Middle frontal gyrus (tissue), 1 donor: Measurements from ENCODE around the gene PRTG.
"Not testable (repeated sequence)": the region's sequence is repeated elsewhere in the genome, so short reads cannot be mapped to it uniquely, and the experiment has no call there.

Experiments
- DNase-seq: peaks from one replicate; pipeline ENCODE4 v3.0.0-alpha.2; 2015; ENCODE audit warnings: low spot score; ENCODE audit errors: extremely low spot score

The PRTG gene

DNA sequence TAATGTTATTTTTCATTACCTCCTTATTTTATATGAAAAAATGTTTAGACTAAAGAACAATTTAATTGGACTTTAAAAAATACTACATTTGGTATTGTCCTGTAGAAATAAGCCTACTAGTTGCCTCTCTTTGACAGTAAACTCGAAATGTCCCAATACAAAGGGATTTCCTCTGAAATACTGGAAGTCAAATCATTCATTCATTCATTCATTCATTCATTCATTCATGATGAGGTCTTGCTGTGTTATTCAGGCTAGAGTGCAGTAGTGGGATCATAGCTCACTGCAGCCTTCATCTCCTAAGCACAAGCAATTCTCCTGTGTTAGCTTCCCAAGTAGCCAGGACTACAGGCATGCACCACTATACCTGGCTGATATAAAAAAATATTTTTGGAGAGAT lies 104.2 kb downstream of the PRTG start:
- no peak for DNase-seq

DNA sequence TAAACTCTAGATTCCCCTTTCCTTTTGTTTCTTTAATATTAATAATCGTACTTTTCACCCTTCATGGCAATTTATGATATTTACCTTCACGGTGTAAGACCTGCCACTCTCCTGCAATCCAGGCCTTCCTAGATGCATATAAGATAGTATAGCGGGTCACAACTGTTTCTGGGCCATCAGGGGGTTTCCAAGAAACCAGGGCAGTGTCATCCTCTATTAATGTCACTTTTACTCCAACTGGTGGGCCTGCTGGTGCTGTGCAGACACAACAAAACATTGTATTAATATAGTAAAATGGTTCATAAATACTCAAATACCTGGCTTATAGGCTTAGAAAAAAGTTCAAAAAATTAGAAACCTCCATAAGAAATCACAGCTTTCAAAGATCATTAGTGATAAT lies 105.9 kb downstream of the PRTG start:
- DNase-seq = no peak

DNA sequence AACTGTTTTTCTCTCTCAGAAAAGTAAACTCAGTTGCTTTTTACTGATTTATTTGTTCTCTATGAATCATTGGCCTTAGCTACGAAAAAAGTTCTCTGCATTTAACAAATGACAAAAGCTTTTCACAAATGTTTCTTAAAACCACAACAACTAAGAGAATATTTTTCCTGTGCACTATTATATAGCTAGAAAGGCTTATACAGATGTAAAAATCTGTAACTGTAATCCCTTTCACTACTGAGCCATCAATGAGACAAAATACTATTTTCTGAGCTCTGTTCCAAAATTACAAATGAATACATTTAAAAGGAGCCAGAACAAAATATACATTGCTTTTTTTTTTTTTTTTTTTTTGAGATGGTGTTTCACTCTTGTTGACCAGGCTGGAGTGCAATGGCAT lies 109.2 kb downstream of the PRTG start:
- no peak for DNase-seq

DNA sequence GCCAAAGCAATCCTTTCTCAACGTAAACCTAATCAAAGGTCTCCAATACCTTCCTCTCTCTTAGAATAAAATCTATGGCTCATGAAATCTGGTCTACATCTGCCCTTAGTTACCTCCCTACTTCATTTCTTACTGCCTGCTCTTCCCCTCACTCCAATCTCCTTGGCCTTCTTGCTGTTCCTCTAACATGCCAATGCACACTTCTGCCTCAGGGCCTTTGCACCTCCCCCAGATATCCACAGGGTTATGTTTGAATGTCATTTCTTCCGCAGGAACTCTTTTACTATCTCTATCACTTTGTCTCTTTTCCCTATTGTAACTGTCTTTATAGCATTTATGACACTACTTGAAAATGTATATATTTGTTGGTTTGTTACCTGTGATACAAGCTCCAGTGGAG lies 110.5 kb downstream of the PRTG start:
- DNase-seq = no peak

DNA sequence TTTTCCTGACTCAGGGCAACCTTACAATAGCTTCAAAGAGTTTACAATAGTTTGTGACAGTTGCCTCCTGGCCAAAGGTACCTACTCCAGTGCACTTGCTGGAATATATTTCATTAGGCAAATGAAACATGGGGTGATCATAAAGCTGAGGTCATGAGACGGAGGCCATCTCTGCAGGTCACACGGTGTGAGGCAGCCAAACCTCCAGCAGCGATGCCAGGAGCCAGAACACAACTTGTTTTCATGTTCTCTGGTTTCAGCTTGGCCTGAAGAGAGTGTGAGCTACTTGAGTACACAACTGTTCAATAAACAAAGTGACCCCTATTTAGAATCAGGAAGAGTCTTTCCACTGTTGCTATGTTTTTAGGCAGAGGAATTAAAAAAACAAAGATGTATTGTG lies 112.1 kb downstream of the PRTG start:
- no peak for DNase-seq

DNA sequence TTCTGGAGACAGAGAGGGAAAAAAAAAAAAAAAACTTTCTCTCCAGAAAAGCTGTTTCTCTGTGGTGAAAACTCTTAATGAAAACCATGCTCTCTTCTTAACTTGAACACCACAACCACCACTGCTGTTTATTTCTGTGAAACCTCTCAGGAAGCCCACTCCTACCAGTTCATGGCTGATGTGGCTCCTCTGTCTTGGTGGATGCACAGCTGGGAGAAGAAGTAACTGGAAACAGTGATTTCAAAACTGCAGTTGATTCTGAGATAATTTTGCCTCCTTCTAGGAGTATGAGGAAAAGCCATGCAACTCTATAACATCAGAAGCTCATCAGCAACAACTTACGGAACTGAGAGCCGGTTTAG lies 114.6 kb downstream of the PRTG start:
- no peak for DNase-seq

DNA sequence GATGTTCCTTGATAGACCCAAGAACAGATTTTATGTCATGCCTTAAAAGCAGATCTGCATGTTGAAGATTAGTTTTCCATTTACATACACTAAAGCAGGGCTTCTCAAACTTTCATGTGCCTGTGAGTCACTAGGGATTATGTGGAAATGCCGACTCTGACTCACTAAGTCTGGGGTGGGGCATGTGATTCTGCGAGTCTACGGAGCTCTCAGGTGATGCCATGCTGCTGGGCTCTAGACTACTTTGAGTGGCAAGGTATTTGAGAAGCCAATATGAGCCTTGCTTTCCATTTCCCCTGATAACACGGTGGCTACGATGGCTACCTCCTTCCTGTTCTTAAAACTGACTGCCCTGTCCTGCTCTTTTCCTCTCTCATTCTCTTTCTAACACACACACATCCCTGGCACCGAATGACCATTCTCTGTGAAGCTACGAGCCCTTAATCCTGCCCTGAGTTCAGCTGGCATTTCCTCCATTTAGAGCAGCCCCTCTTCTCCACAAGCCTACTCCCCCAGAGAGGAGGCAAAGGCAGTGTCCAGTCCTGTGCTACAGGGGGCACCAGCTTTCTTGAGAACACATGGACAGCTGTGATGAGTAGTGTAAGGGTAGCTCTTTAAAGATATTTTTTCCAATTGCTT lies 115.1 kb downstream of the PRTG start:
- no peak for DNase-seq

DNA sequence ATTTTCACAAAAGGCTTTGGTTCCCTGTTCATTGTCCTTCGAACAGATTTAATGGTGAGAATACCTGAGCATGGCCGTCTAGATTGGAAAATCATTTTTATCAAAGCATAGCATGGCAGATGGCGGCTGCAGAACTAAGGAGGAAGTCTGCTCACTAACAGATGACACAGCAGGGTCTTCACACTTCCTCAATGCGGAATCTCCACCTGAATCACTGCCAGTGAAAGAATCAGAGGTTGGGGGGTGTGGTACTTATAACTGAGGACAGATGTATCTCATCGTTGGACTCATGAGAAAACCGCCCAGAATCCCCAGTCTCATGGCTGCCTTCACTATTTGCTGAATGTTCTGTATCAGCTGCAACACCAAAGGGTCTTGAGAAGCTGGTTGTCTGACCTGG lies 123.2 kb downstream of the PRTG start:
- no peak for DNase-seq

DNA sequence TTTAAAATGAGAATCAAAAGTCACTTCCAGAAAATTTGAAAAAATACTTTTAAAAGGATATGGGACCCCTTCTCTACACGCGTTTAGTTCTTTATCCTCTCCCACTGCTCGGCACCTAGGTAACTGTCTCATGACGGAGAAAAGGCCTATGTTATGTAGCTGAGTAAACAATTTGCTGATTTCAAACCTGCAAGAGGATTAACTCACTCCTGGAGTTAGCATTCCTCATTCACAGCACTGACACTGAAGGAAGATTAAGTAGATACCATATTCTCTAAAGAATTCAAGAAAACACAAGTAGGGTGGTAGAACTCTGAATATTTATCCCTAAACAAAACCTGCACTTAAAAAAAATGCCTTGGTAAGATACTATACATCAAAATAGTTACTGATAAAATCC lies 124.6 kb downstream of the PRTG start:
- DNase-seq = no peak

DNA sequence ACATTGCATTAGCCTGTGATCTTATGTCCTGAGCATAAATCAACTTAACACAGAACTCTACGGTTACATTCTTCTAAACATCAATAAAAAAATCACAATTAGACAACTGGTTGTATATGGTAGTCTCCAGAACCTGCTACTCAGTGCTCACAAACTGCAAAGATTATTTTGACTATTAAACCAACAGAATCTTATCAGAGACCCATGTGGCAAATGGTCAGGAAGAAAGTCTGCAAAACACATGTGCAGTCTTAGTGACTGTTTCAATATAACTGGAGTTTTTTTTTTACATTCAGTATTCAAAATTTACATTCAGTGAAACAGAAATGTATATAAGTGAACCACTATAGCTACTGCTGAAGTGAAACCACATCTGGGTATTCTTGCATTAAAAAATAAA lies 127.5 kb downstream of the PRTG start:
- DNase-seq = no peak

DNA sequence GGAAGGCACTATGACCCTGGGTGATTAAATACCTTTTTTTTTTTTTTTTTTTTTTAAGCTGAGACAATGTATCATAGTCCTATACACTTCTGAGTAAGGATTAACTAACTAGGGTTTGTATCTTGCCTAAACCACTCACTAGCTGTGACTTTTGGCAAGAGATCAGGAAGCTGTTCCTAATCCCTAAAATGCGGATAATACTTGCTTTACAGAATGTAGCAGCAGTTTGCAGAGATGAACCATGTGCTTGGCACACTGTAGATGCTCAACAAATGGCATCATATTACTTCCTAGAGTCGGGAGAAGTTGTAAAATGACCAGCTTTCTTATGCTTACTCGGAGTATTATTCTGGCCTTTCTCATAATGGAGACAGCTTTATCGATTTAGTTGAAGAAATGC lies 129.2 kb downstream of the PRTG start:
- no peak for DNase-seq

DNA sequence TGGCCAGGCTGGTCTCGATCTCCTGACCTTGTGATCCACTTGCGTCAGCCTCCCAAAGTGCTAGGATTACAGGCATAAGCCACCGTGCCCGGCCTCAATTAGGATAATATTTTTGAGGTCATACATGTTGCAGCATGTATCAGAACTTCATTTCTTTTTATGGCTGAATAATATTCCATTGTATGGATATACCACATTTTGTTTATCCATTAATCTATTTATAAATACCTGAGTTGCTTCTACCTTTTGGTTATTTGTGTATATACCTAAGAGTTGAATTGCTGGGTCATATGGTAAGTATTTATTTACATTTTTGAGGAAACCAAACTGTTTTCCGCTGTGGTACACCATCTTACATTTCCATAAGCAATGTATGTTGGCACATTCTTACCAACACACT lies 136.7 kb downstream of the PRTG start:
- DNase-seq = no peak

DNA sequence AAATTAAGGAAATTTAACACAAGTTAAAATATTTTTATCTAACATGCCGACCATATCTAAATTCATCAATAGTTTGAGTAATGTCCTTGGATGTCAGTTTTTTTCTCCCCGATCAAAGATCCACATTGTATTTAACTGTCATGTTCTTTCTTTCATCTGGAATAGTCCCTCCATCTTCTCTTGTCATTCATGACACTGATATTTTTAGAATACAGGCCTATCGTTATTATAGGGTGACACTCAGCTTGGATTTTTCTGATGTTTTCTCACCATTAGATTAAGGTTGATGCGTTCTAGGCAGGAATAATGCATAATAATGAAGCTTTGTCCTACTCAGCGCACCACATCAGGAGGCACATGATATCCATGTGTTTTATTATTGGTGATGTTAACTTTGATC lies 141.6 kb downstream of the PRTG start:
- no peak for DNase-seq

DNA sequence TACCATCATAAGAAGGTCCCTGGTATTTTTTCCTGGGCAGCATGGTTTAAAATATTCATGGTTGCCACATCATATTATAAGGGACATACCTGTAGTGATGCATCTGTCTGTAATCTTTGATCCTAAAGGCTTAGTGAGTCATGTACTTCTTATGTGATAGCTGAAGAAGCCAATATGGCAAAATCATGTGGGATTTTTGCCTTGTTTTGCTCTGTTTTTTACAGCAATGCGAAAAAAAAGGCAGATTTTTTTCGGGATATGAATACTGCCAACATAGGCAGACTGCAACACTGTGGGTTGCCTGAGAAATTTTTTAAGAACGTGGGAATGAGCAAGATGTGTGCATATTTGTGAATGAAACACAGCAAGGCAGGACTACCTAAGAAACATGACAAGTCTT lies 143.5 kb downstream of the PRTG start:
- DNase-seq = no peak

DNA sequence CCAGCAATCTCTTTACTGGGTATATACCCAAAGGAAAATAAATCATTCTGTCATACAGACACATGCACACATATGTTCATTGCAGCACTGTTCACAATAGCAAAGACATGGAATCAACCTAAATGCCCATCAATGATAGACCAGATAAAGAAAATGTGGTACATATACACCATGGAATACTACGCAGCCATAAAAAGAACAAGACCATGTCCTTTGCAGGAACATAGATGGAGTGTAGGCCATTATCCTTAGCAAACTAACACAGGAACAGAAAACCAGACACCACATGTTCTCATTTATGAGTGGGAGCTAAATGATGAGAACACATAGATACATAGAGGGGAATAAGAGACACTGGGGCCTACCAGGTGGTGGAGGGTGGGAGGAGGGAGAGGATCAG lies 149.9 kb downstream of the PRTG start:
- DNase-seq = not testable (repeated sequence)

DNA sequence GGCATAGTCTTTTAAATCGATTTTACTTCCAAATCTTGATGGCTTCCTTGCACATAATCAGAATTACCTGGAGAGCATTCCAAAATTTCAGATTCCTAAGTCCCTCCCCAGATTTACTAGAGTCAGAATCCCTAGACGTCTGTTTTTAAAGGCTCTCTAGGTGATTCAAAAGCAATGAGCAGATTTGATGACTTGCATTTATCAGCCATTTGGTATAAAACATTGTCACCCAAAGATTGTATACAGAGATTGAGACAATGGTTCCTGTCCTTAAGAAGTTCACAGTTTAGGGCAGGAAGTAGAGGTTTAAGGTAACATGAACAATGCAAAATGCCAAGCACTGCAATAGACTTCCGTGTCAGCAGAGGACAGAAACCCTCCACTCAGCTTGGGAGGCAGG lies 152.2 kb downstream of the PRTG start:
- DNase-seq = no peak

DNA sequence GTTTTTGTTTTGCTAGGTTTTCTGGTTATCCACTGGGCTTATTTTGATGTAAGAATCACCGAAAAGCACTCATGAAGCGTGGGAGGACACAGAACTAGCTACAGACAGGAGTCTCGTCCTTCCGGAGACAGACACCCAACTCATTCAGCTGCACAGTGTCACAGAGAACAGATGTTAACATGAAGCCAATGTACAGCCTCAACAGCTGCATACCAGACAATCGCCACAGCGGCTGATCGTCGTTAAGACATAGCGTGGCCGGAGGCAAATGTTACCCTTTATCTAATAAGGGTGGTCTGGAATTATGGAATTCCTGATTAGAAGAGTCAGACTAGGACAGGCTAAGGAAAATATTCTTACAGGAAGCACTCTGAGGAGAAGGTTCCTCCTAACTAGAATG lies 153.7 kb downstream of the PRTG start:
- no peak for DNase-seq

DNA sequence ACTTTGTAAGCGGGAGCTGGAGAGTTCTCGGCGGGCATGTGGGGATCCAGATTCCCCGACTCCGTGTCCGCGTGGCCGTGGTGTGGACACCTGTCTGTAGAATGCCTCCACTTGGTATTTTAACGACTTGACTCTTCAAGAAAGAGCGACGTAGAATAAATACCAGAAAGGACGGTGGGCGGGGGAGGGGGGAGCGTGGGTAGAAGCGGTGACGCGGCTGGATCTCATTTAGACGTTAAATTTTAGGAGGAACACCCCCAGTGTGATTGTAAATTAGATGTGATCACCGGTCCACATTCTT lies 154.2 kb downstream of the PRTG start:
- DNase-seq = no peak

DNA sequence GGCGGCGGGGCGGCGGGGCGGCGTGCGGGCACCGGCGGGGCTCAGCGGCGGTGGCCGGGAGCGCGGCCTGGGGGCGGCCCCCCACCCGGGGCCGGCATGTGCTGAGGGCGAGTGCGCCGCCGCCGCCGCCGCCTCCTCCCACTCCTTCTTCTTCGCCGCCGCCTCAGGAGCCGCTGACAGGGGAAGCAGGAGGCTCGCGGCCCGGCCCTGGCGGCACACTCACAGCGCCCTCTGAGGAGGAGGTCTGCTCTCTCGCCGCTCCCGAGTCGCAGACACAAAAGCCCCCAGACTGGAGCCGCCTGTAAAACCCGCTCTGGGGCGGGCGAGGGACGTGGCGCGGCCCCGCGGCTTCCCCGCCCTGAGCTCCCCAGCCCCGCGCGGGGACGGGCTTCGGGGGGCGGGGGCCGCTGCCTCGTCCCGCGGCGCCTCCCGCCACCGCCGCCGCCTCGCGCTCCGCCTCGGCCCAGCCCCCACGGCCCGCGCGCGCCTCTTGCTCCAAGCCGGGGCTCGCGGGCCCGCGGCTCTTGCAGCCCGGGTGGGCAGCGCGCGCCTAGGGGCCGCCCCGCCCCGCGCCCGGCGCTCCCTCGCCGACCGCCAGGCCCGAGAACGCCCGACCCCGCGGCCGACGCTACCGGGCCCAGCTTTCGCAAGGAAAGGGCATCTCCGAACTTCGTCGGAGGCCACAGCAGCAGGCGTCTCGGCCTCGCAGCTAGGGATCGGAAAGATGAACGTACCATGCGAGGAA lies 154.7 kb downstream of the PRTG start, which contains the start of gene PYGO1:
PYGO1 (minus strand) TSS at position 276 of the 745 bp plus-strand sequence. CDS start 462 bp downstream, outside the sequence.
- no peak for DNase-seq

DNA sequence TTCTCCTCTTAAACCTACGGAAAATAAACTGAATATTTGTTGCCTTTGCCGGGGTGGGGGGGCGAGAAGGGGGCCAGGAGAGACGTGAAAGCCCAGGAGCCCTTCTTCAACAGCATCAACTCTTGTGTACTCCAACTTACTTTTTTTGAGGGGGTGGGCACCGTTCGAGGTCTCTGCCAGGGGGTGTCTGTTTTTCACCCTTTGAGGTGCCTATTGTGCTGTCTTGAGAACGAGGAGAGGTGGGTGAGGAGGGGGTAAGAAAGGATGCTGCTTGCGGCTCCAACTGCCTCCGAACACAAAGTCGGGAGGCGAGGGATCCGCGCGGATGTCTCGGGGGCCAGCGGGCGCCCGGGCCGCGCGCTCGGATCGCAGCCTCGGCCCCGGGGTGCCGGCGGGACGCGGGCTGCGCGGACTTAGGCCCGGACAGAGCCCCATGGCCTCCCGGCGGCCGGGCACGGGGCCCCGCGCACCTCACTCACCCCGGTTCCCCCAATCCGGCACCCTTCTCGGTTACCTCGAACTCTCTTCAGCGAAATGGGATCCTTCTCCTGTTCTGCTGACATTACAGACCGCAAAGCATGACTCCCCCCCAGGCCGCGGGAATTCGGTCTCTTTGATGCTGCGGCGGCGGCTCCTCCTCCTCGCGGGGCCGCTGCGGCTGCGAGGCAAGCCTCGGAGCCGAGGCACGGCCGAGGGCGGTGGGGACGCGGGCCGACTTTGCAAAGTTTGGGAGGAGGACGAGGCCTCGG lies 155.5 kb downstream of the PRTG start:
- DNase-seq = no peak

DNA sequence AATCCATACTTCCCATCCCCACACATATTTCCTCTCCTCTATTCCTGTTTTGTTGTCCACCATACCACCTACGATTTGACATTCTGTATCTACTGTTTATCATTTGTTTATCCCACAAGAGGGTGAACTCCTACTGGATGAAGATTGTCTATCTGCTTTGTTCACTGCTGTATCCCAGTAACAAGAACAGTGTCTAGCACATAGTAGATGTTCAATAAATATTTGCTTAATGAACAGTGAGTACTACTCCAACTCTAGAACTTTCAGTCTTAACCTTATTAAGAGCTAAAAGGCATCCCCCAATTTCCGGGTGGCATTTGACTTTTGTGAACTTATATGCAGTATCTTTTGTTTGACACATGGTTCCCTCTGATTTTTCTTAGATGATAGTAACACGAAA lies 156.1 kb downstream of the PRTG start:
- DNase-seq = no peak

DNA sequence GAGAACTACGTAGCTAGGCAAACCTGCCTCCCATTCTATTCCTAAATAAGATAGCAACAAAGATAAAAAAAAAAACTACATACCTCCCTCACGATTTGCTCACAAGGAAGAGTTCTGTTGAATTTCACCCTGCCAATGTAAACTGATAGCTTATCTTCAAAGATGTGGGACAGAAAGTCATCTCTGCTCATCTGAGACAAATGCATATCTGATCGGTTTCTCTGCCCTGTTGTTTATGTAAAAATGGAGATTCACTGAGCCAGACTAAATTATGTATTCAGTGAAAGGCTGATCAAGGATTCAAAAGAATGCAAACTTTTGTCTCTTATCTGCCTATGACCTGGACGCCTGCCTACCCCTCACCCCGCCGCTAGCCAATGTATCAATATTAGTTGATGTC lies 166.0 kb downstream of the PRTG start:
- DNase-seq = no peak

DNA sequence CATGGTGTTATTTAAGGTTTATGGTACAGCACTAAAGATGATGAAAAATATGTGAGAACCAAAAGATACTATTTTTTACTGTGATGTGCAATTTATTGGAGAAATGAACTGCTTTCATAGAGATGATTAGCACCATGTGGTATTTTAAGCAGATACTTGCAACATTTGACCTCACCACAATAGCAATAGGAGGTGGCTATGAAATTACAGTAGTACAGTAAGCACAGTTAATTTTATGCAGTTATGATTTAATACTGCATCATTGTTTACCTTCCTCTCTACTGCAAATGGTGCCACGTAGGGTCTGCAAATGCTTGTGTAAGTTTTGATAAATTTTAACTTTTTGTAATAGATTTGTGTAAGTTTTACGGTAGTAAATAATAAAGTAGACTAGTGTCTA lies 168.9 kb downstream of the PRTG start:
- no peak for DNase-seq
